ENCODE measurements around the gene EIF3F.

EIF3F gene

GRCh38 chr11:7944123-7944522 is 43.0 kb upstream of the EIF3F start:
- Histone ChIP-seq H3K27me3 (ENCODE audit: insufficient read depth, poor library complexity, severe bottlenecking) (no peaks in the 10 kb centered on the region), H3K4me3 (replicated peaks; ENCODE audit: insufficient read depth, low read length) (no peak overlapping the region), H3K27ac (replicated peaks) (no peak overlapping the region)
- TF ChIP-seq CTCF (IDR thresholded peaks at IDR 0.05; ENCODE audit: insufficient read depth, low read length) (no peak), SPI1 (IDR thresholded peaks at IDR 0.05; ENCODE audit: borderline replicate concordance, low read depth) (no peak), GABPA (IDR thresholded peaks at IDR 0.05; ENCODE audit: low read depth) (no peak), POLR2AphosphoS5 (IDR thresholded peaks at IDR 0.05; ENCODE audit: low read depth) (no peak)
- DNase-seq (ENCODE audit: low read depth in 1 of 2, low spot score in 1 of 2): no peak

GRCh38 chr11:7949934-7950333 is 37.2 kb upstream of the EIF3F start:
- no peak for DNase-seq (ENCODE audit: low read depth in 1 of 2, low spot score in 1 of 2)
- Histone ChIP-seq H3K27ac (replicated peaks) (no peak overlapping the region), H3K27me3 (ENCODE audit: insufficient read depth, poor library complexity, severe bottlenecking) (no peaks in the 10 kb centered on the region), H3K4me3 (replicated peaks; ENCODE audit: insufficient read depth, low read length) (no peak overlapping the region)
- TF ChIP-seq REST (IDR thresholded peaks at IDR 0.05; ENCODE audit: insufficient replicate concordance, low read depth): no peak
- TF ChIP-seq SPI1 (IDR thresholded peaks at IDR 0.05; ENCODE audit: borderline replicate concordance, low read depth): no peak
- TF ChIP-seq POLR2AphosphoS5 (IDR thresholded peaks at IDR 0.05; ENCODE audit: low read depth): no peak
- no peak for TF ChIP-seq GABPA (IDR thresholded peaks at IDR 0.05; ENCODE audit: low read depth)
- TF ChIP-seq CTCF (IDR thresholded peaks at IDR 0.05; ENCODE audit: insufficient read depth, low read length): no peak

GRCh38 chr11:7955191-7955590 is 31.9 kb upstream of the EIF3F start:
- TF ChIP-seq REST (IDR thresholded peaks at IDR 0.05; ENCODE audit: insufficient replicate concordance, low read depth) (no peak), SPI1 (IDR thresholded peaks at IDR 0.05; ENCODE audit: borderline replicate concordance, low read depth) (no peak), POLR2AphosphoS5 (IDR thresholded peaks at IDR 0.05; ENCODE audit: low read depth) (no peak), CTCF (IDR thresholded peaks at IDR 0.05; ENCODE audit: insufficient read depth, low read length) (no peak), GABPA (IDR thresholded peaks at IDR 0.05; ENCODE audit: low read depth) (no peak)
- Histone ChIP-seq H3K4me3 (replicated peaks; ENCODE audit: insufficient read depth, low read length) (no peak overlapping the region), H3K27me3 (ENCODE audit: insufficient read depth, poor library complexity, severe bottlenecking) (no peaks in the 10 kb centered on the region), H3K27ac (replicated peaks) (no peak overlapping the region)
- DNase-seq (ENCODE audit: low read depth in 1 of 2, low spot score in 1 of 2): no peak

GRCh38 chr11:7964261-7964660 is 22.9 kb upstream of the EIF3F start:
- TF ChIP-seq REST (IDR thresholded peaks at IDR 0.05; ENCODE audit: insufficient replicate concordance, low read depth): no peak
- no peak for TF ChIP-seq CTCF (IDR thresholded peaks at IDR 0.05; ENCODE audit: insufficient read depth, low read length)
- no peak for DNase-seq (ENCODE audit: low read depth in 1 of 2, low spot score in 1 of 2)
- Histone ChIP-seq H3K27ac (replicated peaks) (no peak overlapping the region), H3K4me3 (replicated peaks; ENCODE audit: insufficient read depth, low read length) (no peak overlapping the region), H3K27me3 (ENCODE audit: insufficient read depth, poor library complexity, severe bottlenecking) (no peaks in the 10 kb centered on the region)

All from HL-60 (cell line).